Measurements from ENCODE around the gene SV2B. TPM values are rescaled to one million over a fixed set of nuclear protein-coding genes. Genes with fewer than 3 reads are reported as not detected.

Gene SV2B
- total and polyA plus RNA-seq, 9 of the 15 experiments (the other 6 are each of a cell fraction or from before 2014, with no cell fraction given): 0.01 to 0.25 (median 0.11) TPM

DNA sequence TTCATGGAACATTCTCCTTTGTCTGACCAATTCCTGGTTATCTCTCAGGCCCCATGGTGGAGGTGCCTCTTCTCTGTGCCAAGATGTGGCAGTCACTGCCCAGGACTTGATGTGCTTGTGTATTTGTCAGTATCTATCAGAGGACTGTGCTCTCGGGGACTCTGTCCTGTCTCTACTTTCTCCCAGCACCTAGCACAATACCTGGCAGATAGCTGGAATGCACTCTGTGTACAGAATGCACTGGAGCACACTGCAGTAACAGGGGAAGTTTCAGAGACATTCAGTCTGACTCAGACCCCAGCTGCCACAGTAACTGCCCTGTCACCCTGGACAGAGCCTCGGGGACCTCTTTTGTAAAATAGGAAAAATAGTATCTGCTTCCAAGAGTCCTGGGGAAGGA lies 34.6 kb upstream of the SV2B start (continued):
- TF ChIP-seq, protein P1, sequence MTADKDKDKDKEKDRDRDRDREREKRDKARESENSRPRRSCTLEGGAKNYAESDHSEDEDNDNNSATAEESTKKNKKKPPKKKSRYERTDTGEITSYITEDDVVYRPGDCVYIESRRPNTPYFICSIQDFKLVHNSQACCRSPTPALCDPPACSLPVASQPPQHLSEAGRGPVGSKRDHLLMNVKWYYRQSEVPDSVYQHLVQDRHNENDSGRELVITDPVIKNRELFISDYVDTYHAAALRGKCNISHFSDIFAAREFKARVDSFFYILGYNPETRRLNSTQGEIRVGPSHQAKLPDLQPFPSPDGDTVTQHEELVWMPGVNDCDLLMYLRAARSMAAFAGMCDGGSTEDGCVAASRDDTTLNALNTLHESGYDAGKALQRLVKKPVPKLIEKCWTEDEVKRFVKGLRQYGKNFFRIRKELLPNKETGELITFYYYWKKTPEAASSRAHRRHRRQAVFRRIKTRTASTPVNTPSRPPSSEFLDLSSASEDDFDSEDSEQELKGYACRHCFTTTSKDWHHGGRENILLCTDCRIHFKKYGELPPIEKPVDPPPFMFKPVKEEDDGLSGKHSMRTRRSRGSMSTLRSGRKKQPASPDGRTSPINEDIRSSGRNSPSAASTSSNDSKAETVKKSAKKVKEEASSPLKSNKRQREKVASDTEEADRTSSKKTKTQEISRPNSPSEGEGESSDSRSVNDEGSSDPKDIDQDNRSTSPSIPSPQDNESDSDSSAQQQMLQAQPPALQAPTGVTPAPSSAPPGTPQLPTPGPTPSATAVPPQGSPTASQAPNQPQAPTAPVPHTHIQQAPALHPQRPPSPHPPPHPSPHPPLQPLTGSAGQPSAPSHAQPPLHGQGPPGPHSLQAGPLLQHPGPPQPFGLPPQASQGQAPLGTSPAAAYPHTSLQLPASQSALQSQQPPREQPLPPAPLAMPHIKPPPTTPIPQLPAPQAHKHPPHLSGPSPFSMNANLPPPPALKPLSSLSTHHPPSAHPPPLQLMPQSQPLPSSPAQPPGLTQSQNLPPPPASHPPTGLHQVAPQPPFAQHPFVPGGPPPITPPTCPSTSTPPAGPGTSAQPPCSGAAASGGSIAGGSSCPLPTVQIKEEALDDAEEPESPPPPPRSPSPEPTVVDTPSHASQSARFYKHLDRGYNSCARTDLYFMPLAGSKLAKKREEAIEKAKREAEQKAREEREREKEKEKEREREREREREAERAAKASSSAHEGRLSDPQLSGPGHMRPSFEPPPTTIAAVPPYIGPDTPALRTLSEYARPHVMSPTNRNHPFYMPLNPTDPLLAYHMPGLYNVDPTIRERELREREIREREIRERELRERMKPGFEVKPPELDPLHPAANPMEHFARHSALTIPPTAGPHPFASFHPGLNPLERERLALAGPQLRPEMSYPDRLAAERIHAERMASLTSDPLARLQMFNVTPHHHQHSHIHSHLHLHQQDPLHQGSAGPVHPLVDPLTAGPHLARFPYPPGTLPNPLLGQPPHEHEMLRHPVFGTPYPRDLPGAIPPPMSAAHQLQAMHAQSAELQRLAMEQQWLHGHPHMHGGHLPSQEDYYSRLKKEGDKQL (CRISPR knock-in tag; IDR thresholded peaks at IDR 0.05; ENCODE audit: borderline replicate concordance): no peak
- TF ChIP-seq, protein P2, sequence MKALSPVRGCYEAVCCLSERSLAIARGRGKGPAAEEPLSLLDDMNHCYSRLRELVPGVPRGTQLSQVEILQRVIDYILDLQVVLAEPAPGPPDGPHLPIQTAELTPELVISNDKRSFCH (CRISPR knock-in tag; IDR thresholded peaks at IDR 0.05): no peak
- TF ChIP-seq, protein P2 (tag; IDR thresholded peaks at IDR 0.05): no peak
- TF ChIP-seq RBFOX2 (IDR thresholded peaks at IDR 0.05; ENCODE audit: low read depth, low read length) (no peak), ZSCAN32 (CRISPR knock-in tag; IDR thresholded peaks at IDR 0.05) (no peak), KLF16 (IDR thresholded peaks at IDR 0.05) (no peak), KLF1 (tag; IDR thresholded peaks at IDR 0.05) (no peak), TRIM24 (IDR thresholded peaks at IDR 0.05) (no peak), ESRRB (CRISPR knock-in tag; IDR thresholded peaks at IDR 0.05; ENCODE audit: borderline replicate concordance) (no peak), NFXL1 (CRISPR knock-in tag; IDR thresholded peaks at IDR 0.05) (no peak), GABPB1 (CRISPR knock-in tag; IDR thresholded peaks at IDR 0.05) (no peak), ZKSCAN8 (CRISPR knock-in tag; IDR thresholded peaks at IDR 0.05) (no peak), SMAD4 (CRISPR knock-in tag; conservative IDR thresholded peaks at IDR 0.05) (no peak)
- TF ChIP-seq, protein P3, sequence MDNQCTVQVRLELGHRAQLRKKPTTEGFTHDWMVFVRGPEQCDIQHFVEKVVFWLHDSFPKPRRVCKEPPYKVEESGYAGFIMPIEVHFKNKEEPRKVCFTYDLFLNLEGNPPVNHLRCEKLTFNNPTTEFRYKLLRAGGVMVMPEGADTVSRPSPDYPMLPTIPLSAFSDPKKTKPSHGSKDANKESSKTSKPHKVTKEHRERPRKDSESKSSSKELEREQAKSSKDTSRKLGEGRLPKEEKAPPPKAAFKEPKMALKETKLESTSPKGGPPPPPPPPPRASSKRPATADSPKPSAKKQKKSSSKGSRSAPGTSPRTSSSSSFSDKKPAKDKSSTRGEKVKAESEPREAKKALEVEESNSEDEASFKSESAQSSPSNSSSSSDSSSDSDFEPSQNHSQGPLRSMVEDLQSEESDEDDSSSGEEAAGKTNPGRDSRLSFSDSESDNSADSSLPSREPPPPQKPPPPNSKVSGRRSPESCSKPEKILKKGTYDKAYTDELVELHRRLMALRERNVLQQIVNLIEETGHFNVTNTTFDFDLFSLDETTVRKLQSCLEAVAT (IDR thresholded peaks at IDR 0.05): no peak

All from K562 (cell line).